CD4-positive, alpha-beta T cell treated with Interleukin-21 for 1 hour (primary cell): Measurements from ENCODE around the gene CA10.

Experiments
- DNase-seq: peaks from one replicate; pipeline ENCODE4 v3.0.0-alpha.2; 2020

CA10 gene

GRCh38 chr17:51630101-51630671 is 528.3 kb downstream of the CA10 start:
- DNase-seq = no peak

GRCh38 chr17:51629232-51629631 is 529.3 kb downstream of the CA10 start:
- DNase-seq = no peak

GRCh38 chr17:51627779-51628178 is 530.7 kb downstream of the CA10 start:
- DNase-seq = no peak

GRCh38 chr17:51618476-51618875 is 540.0 kb downstream of the CA10 start:
- DNase-seq = no peak

- DNase-seq = no peak
Measured at GRCh38 chr17:51617986-51618385, 540.5 kb downstream of the CA10 start.

- no peak for DNase-seq
Measured at GRCh38 chr17:51613255-51613654, 545.3 kb downstream of the CA10 start.

- no peak for DNase-seq
Measured at GRCh38 chr17:51612692-51613091, 545.8 kb downstream of the CA10 start.

- no peak for DNase-seq
Measured at GRCh38 chr17:51611585-51611984, 546.9 kb downstream of the CA10 start.

GRCh38 chr17:51610834-51611233 is 547.7 kb downstream of the CA10 start:
- DNase-seq = no peak

- DNase-seq = no peak
Measured at GRCh38 chr17:51610155-51610554, 548.4 kb downstream of the CA10 start.

- no peak for DNase-seq
Measured at GRCh38 chr17:51608251-51608933, 550.1 kb downstream of the CA10 start.

GRCh38 chr17:51607512-51607911 is 551.0 kb downstream of the CA10 start:
- DNase-seq = no peak

- no peak for DNase-seq
Measured at GRCh38 chr17:51604299-51605020, 554.1 kb downstream of the CA10 start.

- DNase-seq = no peak
Measured at GRCh38 chr17:51601622-51602261, 556.8 kb downstream of the CA10 start.

GRCh38 chr17:51598824-51599223 is 559.7 kb downstream of the CA10 start:
- DNase-seq = no peak

GRCh38 chr17:51597345-51597744 is 561.2 kb downstream of the CA10 start:
- no peak for DNase-seq

- DNase-seq = no peak
Measured at GRCh38 chr17:51595826-51596398, 562.6 kb downstream of the CA10 start.

GRCh38 chr17:51590071-51590656 is 568.4 kb downstream of the CA10 start:
- no peak for DNase-seq

- no peak for DNase-seq
Measured at GRCh38 chr17:51588063-51588462, 570.5 kb downstream of the CA10 start.

GRCh38 chr17:51587516-51587915 is 571.0 kb downstream of the CA10 start:
- no peak for DNase-seq

- no peak for DNase-seq
Measured at GRCh38 chr17:51585514-51586104, 572.9 kb downstream of the CA10 start.

- no peak for DNase-seq
Measured at GRCh38 chr17:51580869-51581268, 577.6 kb downstream of the CA10 start.
